GM21576 (cell line): ENCODE data around the gene NRN1L.
"Not testable (repeated sequence)": the region's sequence is repeated elsewhere in the genome, so short reads cannot be mapped to it uniquely, and the experiment has no call there.

Experiments
- ATAC-seq: cut with Tn5 transposase; IDR thresholded peaks from one replicate; pipeline ENCODE4 v1.9.1; 2021; ENCODE audit warnings: mild to moderate bottlenecking, moderate library complexity; ENCODE audit not compliant: unreplicated experiment

NRN1L gene

DNA sequence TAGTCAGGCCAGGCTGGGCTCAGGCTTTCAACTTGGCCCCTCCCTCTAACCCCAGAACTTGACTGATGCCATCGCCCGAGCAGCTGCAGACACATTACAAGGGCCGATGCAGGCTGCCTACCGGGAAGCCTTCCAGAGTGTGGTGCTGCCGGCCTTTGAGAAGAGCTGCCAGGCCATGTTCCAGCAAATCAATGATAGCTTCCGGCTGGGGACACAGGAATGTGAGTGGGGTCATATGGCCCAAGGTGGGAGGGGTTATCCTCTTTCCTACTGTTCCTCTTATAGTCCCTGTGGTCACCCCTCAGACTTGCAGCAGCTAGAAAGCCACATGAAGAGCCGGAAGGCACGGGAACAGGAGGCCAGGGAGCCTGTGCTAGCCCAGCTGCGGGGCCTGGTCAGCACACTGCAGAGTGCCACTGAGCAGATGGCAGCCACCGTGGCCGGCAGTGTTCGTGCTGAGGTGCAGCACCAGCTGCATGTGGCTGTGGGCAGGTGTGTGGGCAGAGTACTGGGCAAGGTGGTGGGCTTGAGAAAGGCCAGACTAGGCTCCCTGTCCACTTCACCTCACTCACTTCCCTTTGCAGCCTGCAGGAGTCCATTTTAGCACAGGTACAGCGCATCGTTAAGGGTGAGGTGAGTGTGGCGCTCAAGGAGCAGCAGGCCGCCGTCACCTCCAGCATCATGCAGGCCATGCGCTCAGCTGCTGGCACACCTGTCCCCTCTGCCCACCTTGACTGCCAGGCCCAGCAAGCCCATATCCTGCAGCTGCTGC lies 2.1 kb upstream of the NRN1L start:
- no peak for ATAC-seq

DNA sequence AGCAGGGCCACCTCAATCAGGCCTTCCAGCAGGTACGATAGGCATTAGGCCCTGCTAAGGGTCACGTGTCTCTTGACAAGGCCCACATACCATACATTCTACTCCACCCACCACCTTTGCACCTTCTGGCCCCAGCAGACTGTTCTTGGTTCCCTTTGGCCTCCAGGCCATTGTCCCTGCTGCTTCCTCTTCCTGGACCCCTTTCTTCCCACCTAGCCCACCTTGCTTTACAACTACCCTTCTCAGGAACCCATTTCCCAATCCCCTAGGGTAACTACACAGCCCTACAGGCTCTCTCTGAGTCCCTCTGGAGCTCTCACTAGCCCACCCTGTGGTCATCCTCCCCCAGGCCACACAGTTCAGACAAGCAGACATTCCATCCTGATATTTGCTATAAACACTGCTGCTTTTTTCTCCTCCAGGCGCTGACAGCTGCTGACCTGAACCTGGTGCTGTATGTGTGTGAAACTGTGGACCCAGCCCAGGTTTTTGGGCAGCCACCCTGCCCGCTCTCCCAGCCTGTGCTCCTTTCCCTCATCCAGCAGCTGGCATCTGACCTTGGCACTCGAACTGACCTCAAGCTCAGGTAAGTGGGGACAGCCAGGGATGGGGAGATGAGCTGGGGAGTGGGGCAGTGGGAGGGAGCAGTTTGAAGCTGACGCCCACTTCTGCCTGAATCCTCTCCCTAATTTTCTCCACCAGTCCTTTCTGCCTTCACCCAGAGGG lies 1.4 kb upstream of the NRN1L start:
- ATAC-seq, result no peak

DNA sequence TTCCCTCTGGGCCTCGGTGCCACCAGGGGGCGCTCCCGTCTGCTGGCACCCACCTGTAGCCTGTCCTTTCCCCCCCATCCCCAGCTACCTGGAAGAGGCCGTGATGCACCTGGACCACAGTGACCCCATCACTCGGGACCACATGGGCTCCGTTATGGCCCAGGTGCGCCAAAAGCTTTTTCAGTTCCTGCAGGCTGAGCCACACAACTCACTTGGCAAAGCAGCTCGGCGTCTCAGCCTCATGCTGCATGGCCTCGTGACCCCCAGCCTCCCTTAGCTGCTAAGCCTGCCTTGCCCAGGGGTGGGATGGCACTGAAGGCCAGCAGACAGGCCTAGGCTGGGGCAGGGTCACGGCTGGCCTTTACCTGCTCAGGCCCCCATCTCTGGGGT lies 818 bp upstream of the NRN1L start:
- ATAC-seq, result no peak

DNA sequence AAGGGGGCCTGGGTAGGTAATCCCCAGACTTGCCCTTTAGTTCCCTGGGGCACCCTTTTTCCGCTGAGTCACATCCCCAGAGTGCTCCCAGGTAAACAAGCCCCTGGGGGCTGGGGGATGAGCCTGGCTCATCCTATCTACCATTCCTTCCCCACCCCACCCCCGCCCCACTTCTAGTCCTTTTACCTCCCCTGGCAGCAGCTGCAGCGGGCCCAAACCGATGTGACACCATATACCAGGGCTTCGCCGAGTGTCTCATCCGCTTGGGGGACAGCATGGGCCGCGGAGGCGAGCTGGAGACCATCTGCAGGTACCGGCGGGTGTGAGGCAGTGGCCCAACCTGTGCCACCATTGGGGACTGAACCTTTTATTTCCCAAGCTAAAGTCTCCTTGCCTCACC lies 860 bp downstream of the NRN1L start:
- ATAC-seq, result no peak

DNA sequence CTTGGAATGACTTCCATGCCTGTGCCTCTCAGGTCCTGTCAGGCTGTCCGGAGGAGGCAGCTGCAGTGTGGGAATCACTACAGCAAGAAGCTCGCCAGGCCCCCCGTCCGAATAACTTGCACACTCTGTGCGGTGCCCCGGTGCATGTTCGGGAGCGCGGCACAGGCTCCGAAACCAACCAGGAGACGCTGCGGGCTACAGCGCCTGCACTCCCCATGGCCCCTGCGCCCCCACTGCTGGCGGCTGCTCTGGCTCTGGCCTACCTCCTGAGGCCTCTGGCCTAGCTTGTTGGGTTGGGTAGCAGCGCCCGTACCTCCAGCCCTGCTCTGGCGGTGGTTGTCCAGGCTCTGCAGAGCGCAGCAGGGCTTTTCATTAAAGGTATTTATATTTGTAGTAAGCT lies 1.3 kb downstream of the NRN1L start:
- ATAC-seq, result no peak

DNA sequence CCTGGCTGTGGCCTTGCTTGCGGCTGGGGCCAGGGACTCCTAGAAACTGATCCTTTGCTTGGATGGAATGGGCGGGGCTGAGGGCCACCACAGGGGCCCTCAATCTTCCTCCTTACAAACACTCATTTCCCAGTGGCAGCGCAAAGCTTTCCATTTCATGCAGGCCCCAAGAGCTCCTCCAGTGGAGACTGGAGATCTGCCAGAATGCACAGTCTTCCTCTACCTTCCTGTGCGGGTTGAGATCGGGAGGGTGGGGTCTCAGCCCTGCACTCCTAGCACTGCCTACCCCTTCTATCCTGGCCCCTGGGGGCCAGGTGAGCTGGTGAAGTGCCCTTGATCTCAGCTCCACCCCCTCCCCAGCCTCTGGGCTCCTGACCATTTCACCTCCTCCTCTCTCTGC lies 1.7 kb downstream of the NRN1L start:
- ATAC-seq, result no peak

DNA sequence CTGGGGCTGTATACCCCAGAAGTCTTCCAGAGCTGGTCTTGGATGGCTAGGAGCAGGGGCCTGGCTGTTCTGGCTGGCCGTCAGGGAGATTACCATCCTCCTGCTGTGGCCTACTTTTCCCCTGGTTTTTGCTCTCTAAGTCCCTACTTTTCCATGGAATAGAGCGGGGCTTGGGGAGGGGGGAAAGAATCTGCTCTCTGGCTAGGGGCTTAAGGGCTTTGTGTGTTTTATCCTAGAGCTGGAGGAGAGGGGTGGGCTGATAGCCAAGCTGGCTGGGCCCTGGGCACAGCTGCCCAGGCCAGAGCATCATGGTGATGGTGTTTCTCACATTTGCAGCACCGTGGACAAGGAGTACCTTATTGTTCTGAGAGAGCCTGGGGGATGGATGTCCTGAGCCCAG lies 3.6 kb downstream of the NRN1L start:
- no peak for ATAC-seq

DNA sequence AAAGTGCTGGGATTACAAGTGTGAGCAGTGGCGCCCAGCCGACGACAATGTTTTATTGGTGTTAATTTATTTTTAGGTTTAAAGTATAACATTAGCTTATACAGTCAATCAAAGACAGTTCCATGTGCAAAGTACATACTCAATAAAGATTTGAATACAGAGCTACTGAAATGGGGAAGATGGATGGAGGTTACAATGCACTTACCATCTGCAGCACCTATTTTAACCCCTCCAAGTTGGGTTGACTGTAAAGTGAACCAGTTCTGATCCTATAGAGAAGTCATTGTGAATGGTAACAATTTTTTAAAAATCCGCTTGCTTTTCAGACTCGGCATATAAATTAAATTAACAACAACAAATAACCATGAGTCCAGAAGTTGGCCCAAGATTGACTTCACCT lies 7.7 kb downstream of the NRN1L start:
- no peak for ATAC-seq

DNA sequence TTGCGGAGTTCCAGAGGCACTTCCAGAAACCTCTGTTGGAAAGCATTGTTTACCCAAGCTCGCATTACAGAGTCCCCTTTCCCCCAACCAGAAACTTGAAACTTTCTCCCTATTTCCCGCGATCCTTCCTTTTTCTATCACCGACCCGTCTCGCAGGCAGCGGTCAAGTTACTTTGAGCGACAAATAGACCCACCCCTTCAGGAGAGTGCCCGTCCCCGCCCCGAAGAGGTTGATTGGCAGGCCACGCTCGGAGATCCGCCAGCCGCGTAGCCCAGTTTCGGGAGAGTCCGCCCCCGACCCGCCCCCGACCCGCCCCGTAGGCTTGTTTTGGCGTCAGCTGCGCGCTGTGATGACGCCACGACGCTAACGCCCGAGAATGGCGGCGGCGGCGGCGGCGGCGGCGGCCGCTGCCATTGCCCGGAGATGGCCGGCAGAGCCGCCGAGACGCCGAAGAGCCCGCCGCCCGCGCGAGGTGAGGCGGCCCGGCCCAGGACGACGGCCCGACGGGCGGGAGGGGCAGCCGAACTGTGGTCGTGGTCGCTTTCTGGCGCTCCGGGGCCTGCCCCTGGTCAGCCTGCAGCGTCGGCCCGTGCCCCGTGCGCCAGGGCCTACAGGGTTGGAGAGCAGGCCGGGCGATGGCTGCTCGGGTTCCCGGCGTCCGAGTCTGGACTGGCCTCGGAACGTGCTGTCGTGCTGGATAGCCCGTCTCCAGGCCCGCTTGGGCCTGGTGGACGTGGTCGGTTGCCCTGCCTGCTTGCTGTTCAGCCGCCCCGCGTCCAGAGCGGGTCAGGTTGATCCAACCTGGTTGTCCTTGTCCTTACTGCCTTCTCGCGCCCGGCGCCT lies 8.4 kb downstream of the NRN1L start, which contains the start of gene PSKH1:
Gene PSKH1, plus strand, starts transcription at position 356 of the 844 bp plus-strand sequence. CDS start 15,496 bp downstream, outside the sequence.
- ATAC-seq, result peak; percentile 91

DNA sequence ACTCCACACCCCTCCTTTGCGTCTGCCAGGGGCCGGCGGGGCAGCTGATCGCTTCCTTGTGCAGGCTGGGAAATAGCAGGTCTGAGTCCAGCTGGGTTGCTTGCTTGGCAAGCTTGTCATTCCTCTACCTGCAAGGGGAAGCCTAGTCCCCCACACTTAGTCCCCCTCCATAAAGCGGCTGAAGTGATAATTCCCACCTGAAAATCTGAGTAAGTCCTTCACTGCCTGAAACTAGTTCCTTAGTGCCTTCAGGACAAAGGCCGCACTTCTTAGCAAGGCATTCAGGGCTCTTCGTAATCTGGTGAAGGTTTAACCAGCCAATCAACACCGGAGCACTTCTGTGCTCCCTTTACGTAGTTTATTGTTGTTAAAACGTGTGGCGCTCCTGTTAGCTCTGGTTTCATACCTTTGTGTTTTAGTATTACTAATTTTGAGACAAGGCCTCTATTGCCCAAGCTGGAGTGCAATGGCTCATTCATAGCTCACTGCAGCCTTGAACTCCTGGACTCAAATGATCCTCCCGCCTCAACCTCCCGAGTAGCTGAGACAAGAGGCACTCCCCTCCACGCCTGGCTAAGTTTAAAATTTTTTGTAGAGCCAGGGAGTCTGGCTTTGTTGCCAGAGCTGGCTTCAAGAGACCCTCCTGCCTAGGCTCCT lies 9.2 kb downstream of the NRN1L start:
- ATAC-seq, result peak; percentile 21

DNA sequence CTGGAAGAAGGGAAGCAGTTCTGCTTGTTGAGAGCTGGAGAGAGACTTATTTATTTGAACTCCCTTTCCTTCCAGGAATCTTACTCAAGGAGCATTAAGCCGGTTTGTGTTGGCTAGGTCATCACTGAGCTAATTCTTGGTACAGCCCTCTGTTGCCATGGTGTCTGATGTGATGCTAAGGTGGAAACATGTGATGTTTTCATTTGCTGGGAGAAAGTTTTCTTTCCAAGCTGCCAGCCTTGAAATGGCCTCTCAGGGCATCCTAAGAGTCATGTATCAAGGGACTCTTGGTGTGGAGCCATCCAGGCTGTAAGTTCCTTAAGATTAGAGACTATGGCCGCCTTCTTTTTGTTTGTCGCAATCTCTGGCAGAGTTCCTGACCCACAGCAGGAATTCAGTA lies 12.5 kb downstream of the NRN1L start:
- no peak for ATAC-seq

DNA sequence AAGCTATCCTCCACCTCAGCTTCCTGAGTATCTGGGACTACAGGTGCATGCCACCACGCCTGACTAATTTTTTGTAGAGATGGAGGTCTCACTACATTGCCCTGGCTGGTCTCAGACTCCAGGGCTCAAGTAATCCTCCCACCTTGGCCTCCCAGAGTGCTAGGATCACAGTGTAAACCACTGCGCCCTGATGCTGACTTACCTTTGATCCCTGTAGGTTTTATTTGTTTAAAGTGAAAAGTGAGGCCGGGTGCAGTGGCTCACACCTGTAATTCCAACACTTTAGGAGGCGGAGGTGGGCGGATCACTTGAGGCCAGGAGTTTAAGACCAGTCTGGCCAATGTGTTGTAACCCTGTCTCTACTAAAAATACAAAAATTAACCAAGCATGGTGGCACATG lies 17.0 kb downstream of the NRN1L start:
- ATAC-seq, result no peak

DNA sequence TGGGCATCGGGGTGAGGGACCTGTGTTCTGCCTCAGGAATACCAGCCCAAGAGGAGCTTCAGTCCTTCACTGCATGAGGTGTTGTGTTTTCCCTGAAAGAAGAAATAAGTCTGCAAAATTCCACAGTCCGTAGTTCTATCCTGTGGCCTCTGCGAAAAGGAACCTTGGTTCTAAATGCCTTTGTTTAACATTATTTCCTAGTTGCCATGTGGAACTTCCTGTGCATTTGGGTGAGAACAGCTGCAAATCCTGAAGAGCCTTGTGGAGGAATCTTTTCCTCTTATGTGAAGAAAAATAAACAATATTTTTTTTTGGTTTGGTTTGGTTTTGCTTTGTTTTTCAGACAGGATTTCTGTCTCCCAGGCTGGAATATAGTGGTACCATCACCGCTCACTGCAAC lies 18.1 kb downstream of the NRN1L start:
- ATAC-seq, result no peak

DNA sequence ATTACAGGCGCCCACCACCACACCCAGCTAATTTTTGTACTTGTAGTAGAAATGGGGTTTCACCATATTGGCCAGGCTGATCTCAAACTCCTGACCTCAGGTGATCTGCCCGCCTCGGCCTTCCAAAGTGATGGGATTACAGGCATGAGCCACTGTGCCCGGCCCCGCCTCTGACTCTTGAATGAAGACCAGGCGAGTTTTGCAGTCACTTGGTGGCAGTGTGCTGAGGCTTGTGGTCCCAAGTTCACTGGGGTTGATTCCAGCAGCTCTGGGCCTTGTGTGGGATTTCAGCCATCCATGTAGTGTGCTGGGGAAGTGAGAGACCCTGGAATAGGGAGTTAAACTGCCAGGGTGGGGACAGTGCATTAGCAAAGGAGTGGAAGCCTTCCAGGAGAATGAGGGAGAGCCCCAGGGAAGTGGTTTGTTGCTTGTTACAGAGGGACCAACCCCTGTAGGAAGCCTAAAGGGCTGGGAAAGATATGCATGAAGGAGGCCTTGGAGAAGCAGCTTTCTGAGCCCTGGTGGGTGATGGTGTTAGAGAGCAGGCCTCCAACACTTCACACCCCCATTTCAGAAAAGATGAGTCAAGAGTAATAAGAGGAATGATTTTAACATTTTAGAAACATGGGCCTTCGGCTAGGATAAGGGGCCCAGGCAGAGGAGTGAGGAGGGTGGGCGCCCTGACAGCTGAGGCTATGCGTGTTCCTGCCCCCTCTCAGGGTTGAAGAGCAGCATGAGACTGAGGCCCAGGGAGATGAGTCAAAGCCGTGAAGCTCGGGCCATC lies 22.9 kb downstream of the NRN1L start:
- ATAC-seq, result no peak

DNA sequence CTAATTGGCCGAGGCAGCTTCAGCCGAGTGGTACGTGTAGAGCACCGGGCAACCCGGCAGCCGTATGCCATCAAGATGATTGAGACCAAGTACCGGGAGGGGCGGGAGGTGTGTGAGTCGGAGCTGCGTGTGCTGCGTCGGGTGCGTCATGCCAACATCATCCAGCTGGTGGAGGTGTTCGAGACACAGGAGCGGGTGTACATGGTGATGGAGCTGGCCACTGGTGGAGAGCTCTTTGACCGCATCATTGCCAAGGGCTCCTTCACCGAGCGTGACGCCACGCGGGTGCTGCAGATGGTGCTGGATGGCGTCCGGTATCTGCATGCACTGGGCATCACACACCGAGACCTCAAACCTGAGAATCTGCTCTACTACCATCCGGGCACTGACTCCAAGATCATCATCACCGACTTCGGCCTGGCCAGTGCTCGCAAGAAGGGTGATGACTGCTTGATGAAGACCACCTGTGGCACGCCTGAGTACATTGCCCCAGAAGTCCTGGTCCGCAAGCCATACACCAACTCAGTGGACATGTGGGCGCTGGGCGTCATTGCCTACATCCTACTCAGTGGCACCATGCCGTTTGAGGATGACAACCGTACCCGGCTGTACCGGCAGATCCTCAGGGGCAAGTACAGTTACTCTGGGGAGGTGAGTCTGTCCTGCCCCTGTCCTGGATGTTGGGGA lies 24.5 kb downstream of the NRN1L start:
- ATAC-seq, result no peak

DNA sequence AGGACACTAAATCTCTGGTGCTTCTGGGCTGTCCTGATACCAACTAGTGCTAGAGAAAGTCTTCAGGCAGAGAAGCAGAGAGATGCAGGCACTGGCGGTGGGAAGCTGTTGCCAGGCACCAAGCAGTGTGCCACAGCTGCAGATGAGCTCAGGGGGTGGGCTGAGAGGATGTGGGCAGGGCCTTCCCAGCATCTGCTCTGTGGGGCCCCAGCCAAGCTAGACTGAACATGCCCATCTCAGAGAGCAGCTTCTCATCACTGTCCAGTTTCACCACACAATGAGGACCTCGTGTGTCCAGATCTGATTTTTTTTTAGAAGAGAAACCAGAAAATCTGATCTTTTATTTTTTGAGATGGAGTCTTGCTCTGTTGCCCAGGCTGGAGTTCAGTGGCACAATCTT lies 25.5 kb downstream of the NRN1L start:
- no peak for ATAC-seq

DNA sequence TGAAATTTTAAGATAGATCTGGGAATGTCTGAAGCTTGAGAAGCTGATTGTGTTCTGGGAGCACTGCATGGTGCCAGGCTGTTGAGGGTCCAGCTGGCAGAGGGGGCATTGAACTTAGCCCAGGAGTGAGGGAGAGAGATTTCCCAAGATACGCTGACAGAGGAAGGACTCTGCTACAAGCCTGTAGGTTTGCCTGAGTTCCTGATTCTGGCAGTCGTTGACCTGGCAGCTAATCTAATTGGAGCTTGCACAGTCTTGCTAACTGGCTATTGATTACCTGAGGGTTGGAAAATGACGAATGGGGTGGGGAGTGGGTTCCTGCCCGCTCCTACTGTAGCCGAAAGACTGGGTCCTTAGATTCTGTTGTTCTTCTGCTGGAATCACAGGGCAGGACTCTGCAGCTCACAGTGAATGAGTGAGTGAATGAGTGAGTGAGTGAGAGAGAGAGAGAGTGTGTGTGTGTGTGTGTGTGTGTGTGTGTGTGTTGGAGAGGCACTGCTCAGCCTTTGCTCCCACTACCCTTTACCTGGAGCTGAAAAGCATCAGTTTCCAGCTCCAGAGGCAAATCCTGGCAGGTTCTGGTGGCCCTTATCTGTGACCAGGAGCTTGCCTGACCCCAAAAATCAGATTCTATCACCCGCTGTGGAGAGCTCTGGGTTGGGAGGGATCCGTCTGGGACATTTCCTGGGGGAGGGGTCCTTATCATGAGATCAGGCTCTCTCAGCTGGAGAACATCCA lies 30.2 kb downstream of the NRN1L start:
- ATAC-seq, result no peak

DNA sequence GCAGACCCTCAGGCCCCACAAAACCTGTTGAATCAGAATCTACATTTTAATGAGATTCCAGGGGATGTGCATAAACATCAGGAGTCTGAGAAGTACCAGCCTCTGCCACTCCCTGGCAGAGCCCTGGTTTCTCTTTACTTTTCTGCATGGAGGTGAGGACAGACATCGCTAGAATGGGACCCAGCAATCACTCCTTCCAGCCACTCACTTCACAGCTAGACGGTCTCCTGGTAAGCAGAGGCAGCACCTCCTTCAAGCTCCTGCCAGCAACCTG lies 30.7 kb downstream of the NRN1L start:
- not testable (repeated sequence) for ATAC-seq
